H4 (cell line): ENCODE measurements around the gene ALDH16A1. TPM values are rescaled to one million over a fixed set of nuclear protein-coding genes. Genes with fewer than 3 reads are reported as not detected.

Source experiments
- DNase-seq: peaks from one replicate; pipeline ENCODE4 v3.0.0-alpha.2; 2015; ENCODE audit warnings: low spot score
- total RNA-seq: library from RNA; depleted of rRNA; stranded (reverse); fragments of >200 nt; shearing (Covaris generic); gene quantifications from 2 replicates; pipeline ENCODE4 v1.2.3, GENCODE V29; 2014; rRNA removed

Gene ALDH16A1
- 17.0 and 25.7 TPM in 2 replicates for total RNA-seq

DNA sequence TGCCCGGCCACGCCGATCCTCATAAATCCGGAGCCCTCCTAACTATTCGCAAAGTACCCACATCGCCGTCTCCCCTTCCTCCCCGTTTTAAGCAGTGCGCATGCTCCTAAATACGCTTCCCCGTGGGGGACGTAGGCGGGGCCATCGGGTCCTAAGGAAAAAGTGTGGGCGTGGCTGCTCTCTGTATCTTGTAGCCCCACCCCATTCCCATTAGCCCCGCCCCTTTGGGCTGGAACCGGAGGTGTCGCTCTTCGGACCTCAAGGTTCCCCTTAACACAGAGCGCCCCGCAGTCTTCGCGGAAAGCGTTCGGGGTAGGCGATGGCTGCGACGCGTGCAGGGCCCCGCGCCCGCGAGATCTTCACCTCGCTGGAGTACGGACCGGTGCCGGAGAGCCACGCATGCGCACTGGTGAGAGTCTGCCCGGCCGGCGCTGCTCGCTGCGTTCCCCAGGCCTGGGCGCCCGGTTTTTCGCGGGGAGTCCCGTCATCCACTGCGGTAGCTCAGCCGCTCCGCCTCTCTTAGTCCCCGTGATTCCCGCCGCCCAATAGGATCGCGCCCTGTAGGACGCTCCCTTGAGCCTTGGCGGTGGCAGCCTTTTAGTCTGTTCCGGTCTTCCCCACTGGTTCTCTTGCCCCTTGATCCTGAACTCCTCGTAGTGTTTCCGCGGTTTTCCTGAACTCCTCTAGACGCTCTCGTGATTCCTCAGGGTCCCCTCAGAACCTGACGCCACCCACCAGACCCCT is at the start of gene ALDH16A1:
Gene ALDH16A1, plus strand, starts transcription at position 213 of the 744 bp plus-strand sequence. Its CDS starts 107 bp downstream, at position 320.
- DNase-seq = peak; percentile 99

DNA sequence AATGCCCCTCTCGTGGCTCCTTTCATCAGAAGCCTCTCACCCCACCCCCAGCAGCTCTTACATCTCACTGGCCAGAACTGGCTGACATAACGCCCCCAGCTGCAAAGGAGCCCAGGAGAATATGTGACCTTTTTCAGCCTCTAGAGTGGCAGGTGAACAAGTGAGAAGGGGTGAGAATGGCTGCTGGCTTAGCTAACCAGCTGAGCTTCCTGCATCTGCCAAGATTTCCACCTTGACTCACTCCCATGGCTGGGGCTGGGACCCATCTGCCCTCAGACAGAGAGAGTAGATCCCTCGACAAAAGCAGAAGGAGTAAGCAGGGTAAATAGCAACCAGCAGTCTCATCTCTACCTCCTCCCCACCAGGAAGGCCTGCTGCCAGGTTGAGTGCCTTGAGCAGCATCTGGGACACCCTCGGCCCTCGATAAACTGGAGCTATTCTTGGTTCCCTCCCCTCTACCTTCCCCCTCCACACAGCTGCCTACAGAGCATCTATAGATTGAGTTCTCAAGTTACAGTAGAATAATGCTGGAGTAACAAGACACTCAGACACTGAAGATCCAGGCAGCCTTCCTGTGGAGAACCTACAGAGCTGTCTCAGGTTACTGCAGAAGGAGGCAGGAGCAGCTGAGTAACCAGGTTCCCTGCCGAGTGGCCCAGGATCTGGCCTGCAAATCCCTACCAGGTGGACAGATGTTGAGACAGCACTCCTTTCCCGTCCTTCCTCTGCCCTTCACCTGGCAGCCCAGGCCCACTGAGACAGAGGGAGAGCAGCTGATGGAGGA is 49.4 kb upstream of the ALDH16A1 start:
- DNase-seq = no peak

DNA sequence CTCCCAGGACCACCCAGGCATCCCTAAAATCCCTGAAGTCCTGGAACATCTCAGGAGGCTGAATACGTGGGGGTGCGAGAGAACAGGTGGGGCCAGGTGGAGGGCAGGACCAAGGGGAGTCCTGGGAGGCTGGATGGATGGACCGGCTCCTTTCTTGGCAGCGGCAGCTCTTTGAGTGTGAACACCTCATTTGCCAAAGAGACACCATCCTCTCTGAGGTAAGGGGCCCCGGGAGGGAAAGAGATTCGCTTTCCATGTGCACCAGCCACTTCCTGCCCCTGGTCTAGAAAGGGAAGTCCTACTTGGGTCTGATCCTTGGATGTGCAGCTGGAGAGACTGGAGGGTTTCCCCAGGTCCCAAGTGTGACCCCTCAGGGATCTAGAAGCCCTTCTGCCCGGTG is 45.9 kb upstream of the ALDH16A1 start:
- no peak for DNase-seq

DNA sequence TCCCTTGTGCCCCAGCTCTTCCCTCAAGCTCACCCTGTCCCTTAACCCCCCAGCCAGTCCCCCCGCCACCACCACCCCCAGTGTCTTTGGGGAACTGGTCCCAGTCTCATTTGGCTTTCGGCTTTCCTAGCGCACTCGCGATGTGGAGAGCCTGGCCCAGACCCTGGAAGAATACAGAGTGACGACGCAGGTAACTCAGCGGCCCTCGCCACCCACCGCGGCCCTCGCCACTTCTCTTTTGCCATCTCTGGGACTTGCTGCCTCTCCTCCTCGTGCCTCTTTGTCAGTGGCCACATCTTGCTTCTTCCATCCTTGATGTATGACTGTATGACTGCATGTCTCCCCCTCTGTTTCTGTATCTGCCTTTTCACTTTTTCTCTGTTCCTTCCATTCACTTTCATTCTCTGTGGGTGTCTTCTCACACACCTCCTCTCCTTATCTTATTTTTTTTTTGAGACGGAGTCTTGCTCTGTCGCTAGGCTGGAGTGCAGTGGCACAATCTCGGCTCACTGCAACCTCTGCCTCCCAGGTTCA is 45.5 kb upstream of the ALDH16A1 start:
- no peak for DNase-seq

DNA sequence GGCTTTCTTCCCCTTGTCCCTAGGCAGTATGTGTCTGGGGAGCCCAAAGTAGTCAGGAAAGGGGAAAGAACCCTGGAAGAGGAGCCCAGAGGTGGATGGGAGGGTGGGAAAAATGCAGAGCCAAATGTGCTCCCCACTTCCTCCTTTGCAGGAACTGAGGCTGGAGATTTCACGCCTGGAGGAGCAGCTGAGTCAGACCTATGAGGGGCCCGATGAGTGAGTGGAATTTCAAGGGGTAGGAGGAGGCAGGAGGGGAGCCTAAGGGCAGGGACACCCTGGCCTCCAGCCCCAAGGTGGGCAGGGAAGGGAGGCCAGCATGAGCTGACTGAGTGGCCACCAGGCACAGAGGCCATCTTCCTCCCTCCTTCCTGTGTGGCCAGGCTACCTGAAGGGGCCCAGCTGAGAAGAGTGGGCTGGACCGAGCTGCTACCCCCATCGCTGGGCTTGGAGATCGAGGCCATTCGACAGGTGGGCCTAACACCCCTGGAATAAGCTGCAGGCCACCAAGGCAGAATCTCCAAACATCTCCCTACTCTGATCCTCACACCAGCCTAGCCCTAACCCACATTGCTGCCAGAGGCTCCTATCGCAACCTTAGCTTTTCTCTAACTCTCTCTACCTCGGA is 44.1 kb upstream of the ALDH16A1 start:
- DNase-seq = no peak

DNA sequence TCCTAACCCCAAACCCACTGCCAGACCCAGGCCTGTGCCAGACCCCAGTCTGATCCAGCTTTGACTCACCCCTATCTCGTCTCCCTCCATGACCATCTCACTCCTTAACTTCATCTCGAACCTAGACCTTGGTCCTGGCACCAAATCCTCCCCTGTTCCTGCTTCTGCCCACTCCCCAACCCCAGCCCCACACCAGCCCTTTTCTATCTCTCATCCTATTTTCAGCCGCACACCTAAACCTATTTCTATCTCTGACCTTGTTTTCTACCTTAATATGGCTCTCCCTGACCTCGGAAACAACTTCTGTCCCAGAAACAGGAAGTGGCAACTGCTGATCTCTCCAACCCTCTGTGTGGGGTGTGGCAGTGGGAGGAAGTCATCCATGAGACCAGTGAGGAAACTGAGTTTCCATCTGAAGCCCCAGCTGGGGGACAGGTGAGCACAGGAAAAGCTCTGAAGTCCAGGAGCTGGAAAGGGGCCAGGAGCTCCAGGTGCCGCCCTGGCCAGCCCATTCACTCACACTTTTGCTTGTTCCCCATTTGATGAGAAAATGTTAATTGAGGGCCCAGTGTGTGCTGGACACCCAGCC is 43.5 kb upstream of the ALDH16A1 start:
- no peak for DNase-seq

DNA sequence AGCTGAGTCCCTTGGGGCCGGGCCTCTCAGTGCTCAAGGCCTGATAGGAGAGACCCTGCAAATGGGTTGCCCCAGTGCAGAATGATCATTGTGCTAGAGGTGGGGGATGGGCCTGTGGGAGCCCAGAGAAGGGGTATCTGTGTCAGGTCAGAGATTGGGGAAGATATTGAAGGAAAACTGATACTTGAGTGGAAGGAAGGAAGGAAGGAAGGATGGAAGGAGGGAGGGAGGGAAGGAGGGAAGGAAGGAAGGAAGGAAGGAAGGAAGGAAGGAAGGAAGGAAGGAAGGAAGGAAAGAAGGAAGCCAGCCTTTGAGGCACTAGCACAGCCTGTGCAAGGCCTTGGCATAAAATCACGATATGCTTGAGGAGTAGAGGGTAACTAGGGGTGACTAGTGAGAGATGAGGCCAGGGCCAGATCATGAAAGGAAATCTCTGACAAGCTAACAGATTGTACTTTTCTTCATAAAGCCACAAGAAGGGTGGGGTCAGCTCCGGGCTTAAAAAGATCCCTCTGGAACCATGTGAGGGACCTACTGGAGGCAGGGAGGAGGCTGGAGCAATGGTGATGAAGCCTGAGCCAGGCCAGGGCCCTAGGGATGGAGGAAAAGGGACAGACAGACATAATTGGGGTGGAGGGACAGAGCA is 41.2 kb upstream of the ALDH16A1 start:
- DNase-seq = no peak

DNA sequence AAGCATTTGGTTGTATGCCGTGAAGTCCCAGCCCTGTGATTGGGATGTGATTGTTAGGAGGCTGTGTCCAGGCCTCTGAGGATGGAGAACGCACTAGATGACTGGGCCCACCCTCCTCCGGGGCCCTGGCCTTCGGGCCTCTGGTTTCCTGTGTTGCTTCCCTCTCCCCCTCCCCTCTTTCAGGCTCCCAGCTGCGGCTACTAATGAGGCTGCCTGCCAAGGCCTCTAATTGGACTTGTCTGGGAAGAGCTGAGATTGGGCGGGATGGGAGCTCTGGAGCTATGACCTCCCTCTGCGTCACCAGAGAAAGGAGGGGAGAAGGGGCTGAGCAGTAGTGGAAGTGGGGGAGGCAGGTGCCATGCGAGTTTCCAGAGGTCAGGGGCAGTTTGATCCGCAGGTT is 39.7 kb upstream of the ALDH16A1 start:
- DNase-seq = no peak

DNA sequence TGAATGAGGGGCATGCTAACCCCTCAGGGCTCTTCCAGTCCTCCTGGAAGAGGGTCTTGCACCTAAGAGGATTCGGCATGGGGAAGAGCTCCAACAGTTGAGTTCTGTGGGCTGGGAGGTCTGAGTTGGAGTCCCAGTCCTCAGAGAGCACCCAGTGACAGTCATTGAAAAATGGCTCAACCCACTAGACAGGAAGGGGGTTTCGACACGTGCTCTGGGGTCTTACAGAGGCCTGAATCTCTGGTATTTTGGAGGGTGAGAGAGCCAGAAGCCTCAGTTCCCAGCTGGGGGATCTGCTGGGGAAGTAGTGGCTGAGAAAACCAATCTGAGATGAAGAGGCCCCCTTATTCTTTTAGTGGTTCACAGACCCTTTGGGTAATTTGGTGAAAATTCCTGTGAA is 38.8 kb upstream of the ALDH16A1 start:
- DNase-seq = no peak

DNA sequence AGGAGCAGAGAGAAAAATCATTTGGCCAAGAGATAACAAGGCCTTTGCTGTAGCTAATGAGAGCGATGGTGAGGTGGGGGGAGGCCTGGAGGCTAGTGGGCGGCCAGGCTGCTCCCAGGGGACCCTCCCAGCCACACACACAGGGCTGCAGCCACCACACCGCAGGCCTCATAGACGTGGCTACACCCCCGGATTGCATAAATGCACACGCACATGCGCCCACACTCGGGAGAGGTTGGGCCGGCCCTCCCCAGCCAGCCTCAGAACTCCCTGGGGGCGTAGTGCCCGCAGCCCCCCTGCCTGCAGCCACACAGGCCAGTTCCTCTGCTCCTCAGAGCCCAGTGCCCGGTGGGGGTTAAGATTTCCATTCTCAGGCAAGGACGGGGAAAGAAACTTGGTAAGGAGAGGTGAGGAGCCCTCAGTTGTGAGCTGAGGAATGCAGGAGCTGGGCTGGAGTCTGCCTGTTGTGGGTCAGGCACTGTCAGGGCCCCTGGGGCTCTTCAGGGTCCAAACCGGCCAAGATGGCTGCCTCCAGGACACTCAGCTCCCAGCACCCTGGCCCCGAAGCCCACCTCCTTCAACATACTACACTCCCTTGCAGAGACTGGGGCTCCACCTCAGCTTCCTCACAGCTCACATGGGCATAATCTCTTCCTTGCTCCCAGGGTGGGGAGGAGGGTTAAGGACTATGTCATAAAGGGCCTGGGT is 37.8 kb upstream of the ALDH16A1 start:
- DNase-seq = no peak

DNA sequence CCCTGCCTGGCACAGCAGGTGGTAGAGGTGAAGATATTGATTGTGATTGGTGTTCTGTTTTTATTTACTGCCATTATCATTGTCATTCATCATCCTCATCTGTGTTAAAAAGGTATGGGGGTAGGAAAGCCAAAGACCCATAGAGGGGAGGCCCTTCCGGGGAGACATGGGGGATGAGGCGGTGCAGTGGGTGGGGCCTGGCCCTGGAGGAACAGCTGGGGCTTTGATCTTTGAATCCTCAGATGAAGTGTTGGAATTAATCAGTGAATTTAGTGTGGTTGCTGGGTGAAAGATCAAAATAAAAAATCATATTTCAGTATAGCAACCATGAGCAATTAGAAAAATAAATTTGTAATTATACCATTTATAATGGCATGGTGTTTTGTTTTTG is 37.2 kb upstream of the ALDH16A1 start:
- no peak for DNase-seq

DNA sequence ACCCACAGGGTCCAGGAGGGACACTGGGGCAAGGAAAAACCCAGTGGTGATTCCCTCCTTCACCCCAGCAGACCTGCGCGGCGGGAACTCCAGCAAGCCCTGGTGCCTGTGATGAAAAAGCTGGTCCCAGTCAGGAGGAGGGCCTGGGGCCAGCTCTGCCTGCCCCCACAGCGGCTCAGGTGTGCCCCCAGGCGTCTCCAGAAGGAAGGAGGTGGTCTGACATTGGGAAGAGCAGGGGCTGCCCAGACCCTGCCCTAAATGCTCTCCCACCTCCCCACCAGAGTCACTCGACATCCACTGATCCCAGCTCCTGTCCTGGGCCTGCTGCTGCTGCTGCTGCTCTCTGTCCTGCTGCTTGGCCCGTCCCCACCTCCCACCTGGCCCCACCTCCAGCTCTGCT is 35.9 kb upstream of the ALDH16A1 start:
- DNase-seq = no peak

DNA sequence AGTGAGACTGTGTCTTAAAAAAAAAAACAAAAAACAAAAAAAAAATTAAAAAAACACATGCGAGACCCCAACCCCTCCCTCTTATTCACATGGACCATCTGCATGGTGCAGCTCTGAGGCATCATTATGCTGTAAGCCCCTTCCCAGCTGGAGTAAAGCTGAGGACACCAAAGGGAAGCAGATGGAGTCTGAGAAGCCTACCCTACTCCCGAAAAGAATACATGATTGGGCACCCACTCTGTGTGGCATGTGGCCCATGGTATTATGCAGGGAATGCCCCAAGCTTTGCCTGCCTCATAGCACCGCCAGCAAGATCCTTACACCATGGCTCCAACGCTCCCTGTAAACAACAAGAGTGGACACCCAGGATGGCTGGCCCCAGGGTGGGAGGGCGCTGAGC is 34.5 kb upstream of the ALDH16A1 start:
- DNase-seq = no peak

DNA sequence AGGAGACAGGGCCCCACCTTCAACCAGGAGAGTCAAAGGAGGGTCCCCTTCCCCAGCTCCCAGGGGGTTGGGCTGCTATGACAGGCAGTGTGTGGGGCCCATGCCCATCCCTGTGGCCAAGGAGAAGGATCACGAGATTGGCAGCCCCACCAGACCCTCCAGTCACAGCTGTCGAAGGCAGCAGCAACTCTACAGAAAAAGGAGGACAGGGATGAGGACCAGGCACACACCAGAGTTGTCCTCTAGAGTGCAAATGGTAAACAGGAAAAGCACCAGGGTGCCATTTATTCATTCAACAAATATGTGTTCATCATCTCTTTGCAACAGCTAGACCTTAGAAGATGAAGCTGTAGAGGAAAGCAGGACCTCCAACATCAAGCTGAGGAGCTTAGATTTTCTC is 33.9 kb upstream of the ALDH16A1 start:
- no peak for DNase-seq

DNA sequence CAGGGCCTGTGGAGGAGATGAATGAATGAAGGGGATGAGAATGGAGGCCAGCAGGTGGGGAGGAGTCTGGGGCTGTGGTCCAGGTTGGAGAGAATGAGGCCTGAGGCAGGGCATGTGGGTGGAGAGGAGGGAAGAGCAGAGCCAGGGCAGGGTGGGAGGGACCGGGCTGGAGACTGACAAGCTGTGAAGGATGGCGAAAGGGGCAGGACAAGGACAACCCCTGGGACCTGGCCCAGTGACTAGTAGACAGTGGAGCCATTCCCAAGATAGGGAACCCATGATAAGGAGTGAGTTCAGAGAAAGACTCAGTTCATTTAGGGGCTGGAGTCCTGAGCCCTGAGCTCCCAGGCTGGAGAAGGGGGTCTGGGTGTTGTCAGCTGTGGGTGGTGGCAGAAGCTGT is 32.8 kb upstream of the ALDH16A1 start:
- DNase-seq = no peak

DNA sequence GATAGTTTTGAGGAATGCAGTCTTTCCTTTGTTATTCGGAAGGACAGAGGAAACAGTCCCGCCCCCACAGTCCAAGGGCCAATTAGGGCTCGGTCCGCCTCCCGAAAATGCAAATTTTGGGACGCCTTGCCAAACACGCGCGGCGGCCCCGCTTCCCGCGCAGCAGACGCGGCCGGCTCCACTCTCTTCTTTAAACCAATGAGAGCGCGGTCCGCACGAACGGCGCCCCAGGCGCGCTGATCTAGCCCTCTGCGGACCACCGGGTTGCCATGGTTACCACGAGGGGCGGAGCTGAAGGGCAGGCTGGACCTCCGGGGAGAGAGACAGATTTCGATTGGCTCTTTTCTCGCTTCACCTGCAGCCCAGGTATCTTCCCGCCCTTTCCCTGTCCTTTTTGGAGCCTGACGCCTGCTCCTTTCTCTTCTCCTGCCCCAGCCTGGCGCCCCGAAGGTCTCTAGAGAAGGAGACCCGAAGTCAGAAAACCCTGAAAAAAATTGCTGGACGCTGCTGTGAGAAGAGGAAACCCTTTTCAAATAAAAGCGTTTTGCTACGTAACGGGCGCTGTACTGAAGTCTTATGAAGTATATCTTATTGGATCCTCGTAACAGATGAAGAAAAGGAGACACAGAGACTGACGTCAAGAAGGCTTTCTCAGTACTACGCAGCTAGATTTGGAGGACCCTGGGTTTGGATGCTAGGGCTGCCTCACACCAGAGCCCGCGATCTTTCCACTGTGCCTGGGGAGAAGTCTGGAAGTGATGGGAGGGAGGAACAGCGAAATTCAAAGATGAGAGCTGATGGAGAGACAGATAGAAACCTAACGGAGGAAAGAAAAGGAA is 31.8 kb upstream of the ALDH16A1 start:
- no peak for DNase-seq

DNA sequence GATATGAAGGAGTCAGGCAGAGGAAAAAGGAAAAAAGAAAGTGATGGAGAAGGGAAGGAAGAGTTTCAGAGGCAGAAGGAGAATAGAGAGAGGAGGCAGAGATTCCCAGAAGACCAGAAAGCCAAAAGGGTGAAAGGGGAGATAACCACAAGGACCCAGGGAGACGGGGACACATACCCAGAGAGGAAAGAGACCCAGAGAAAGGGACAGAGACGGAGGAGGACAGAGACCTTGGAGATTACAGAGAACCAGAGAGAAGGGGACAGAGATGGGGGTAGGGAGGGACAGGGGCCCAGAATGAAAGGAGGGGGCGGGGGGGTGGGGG is 31.2 kb upstream of the ALDH16A1 start:
- DNase-seq = no peak

DNA sequence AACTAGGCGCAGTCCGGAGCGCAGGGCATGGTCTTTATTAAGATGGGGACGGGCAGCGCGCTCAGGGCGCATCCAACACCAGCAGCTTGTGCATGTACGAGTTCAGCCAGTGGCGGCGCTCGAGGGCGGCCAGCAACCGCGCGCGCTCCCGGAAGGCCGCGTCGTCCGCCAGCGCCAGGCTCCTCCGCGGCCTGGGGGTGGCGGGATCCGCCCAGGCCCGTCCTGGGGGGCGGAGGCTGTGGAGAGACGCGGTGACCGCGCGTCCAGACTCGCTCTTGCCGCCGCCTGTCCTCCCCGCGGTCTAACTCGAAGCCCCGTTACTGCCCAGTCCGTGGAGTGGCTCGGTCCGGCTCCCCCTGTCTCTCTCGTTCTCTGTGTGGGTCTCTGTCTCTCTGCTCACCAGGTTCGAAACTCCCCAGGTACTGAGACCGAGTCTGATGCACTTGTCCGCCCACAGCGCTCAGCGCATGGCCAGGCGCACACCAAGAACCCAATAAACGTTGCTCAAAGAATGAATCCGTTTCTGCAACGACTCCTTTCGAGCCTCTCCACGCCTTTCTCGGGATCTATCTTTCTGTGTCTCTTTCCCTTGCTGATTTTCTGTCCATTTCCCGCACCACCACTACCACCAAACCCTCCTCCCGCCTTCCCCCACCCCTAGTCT is 30.5 kb upstream of the ALDH16A1 start:
- DNase-seq = no peak

DNA sequence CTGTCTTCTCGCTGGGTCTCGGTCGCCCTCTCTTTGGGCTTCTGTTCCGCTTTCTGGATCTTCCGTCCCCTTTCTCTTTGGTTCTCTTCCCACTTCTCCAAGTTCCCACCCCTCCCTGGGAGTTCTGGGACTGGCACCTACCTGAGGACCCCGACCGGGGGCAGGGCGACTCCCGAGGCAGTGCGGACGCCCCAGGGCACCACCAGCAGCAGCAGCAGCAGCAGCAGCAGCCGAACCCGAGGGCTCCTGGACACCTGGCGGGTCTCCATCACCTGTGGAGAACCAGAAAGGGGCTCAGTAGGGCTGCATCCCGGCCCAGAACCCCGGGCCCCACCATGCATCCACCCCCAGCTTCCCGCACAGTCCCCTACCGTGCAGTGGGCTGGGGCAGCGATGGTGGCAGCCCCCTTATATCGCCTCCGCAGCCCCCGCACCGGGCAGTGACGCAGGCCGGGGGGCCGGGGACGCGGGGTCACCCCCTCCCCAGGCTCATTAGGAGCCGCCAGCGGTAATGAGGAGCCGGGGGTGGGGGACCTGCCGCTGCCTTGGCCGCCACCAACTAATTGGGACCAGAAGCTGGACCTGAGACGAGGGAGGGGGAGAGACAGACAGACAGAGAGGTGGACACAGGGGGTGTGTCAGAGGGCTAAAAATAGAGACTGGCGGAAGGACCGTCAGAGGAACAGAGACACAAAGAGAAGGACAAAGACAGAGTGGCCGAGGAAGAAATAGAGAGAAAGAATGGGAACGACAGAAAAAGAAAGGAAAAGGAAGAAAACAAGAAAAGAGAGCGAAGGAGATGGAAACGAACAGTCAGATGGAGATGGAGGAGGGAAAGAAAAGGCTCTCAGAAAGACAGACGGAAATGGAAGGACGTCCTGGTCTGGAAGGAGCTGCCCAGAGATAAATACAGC is 29.7 kb upstream of the ALDH16A1 start, which contains the start of gene PTH2:
Gene PTH2, minus strand, starts transcription at position 371 of the 914 bp plus-strand sequence. Its CDS starts 102 bp downstream, at position 269.
- DNase-seq = no peak
